ENCODE measurements around the gene ZC3H6. TPM values are rescaled to one million over a fixed set of nuclear protein-coding genes. Genes with fewer than 3 reads are reported as not detected.
A peak's percentile ranks its signal among the peaks of the same experiment; 100 is the strongest.

The ZC3H6 gene
- total and polyA plus RNA-seq, 2 donors (not counting 1 experiment from before 2014, with no cell fraction given): 1.7 to 6.6 TPM

DNA sequence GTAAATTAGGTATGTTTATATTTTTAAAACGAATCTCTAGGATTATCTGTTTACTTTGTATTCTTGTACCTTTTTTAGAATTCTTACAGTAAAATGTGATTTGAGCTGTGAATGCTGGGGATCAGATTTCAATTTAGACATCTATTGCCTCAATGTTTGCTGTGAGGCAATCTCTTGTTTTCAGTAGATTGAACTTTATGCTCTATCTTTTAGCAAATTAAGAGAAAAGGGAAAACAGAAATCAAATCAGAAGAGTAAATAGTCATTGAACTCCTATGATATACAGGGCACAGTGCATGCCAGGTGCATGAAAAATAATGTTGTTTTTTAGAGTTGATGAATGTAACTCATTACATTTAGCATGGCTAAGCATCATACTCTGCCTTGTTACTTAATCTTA is 39.5 kb downstream of the ZC3H6 start:
- no peak for TF ChIP-seq EZH2 (IDR thresholded peaks at IDR 0.05; ENCODE audit: low read length, missing control alignments)
- TF ChIP-seq, protein P1, sequence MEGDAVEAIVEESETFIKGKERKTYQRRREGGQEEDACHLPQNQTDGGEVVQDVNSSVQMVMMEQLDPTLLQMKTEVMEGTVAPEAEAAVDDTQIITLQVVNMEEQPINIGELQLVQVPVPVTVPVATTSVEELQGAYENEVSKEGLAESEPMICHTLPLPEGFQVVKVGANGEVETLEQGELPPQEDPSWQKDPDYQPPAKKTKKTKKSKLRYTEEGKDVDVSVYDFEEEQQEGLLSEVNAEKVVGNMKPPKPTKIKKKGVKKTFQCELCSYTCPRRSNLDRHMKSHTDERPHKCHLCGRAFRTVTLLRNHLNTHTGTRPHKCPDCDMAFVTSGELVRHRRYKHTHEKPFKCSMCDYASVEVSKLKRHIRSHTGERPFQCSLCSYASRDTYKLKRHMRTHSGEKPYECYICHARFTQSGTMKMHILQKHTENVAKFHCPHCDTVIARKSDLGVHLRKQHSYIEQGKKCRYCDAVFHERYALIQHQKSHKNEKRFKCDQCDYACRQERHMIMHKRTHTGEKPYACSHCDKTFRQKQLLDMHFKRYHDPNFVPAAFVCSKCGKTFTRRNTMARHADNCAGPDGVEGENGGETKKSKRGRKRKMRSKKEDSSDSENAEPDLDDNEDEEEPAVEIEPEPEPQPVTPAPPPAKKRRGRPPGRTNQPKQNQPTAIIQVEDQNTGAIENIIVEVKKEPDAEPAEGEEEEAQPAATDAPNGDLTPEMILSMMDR (conservative IDR thresholded peaks at IDR 0.05 in 1 of 2, IDR thresholded peaks at IDR 0.05 in 1 of 2; ENCODE audit: low read depth in 1 of 2, low read length in 2 of 2): no peak
- Histone ChIP-seq H3K4me2 (ENCODE audit: extremely low read depth, insufficient read depth, low read length) (no peak overlapping the region), H3K4me1 (ENCODE audit: control insufficient read depth, extremely low read depth, insufficient read depth, low read length) (peaks cover 2% of the 10 kb centered on the region), H3K4me3 (replicated peaks in 1 of 4; ENCODE audit: control extremely low read depth in 1 of 4, insufficient read depth in 1 of 4, low read depth in 3 of 4, low read length in 4 of 4) (no peak overlapping the region), H3K9ac (ENCODE audit: insufficient read depth, low read length) (no peak overlapping the region), H3K79me2 (ENCODE audit: control insufficient read depth, insufficient read depth, low read length) (no peaks in the 10 kb centered on the region), H3K27ac (ENCODE audit: insufficient read depth, low read length) (no peak overlapping the region), H3K9me3 (ENCODE audit: control insufficient read depth, insufficient read depth, low read depth, low read length) (no peaks in the 10 kb centered on the region), H3K27me3 (ENCODE audit: control insufficient read depth, insufficient read depth, low read length) (no peaks in the 10 kb centered on the region), H4K20me1 (ENCODE audit: control insufficient read depth, extremely low read depth, insufficient read depth, low read length) (no peaks in the 10 kb centered on the region), H2AFZ (ENCODE audit: low read length) (no peak overlapping the region), H3K36me3 (ENCODE audit: control insufficient read depth, insufficient read depth, low read length) (no peaks in the 10 kb centered on the region)
- DNase-seq (ENCODE audit: low read depth in 2 of 2): peak in 1 of 2 donors; percentile 22

DNA sequence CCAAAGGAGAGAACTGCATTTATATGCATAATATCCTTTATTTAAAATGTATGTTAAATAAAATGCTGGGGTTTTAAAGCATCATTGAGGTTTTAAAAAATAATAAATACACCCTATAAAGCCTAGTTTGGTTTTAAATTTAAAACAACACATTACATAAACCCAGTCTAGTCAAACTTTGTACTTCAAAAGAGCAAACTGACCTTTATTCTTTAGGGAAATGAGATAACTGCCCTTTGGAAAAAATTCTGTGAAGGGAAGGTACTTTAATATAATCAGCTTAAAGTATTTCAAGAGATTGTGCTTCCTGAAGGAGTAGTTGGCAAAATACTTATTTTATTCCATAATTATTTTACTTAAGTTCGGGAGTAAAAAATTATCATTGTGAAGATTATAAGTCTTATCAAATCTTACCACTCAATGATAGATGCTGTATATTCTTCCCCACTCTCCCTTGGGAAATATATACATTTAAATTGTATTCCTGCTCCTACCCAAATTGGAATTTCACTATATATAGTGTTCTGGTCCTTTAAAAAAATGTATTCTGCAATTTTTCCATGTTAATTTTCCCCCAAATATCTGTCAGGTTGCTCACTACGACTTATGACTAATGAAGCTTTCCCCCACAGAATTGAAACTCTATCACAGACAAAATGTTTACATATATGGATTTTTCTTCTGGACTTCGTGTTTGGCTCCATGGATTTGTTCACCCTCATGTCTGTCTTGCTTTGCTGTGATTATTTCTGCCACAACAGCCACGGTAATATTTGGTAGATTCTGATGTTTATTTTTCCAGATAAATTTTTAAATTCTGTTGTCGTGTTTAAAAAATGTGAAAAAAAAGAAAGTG is 42.1 kb downstream of the ZC3H6 start:
- no peak for TF ChIP-seq EZH2 (IDR thresholded peaks at IDR 0.05; ENCODE audit: low read length, missing control alignments)
- H4K20me1 ChIP-seq (ENCODE audit: control insufficient read depth, extremely low read depth, insufficient read depth, low read length): no peaks in the 10 kb centered on the region
- H3K27me3 ChIP-seq (ENCODE audit: control insufficient read depth, insufficient read depth, low read length): no peaks in the 10 kb centered on the region
- H3K9ac ChIP-seq (ENCODE audit: insufficient read depth, low read length): no peak overlapping the region
- no peaks in the 10 kb centered on the region for H3K36me3 ChIP-seq (ENCODE audit: control insufficient read depth, insufficient read depth, low read length)
- H2AFZ ChIP-seq (ENCODE audit: low read length): no peak overlapping the region
- H3K4me3 ChIP-seq (replicated peaks in 1 of 4; ENCODE audit: control extremely low read depth in 1 of 4, insufficient read depth in 1 of 4, low read depth in 3 of 4, low read length in 4 of 4): no peak overlapping the region
- DNase-seq (ENCODE audit: low read depth in 2 of 2): peak; percentile 27 to 28
- no peaks in the 10 kb centered on the region for H3K79me2 ChIP-seq (ENCODE audit: control insufficient read depth, insufficient read depth, low read length)
- no peaks in the 10 kb centered on the region for H3K9me3 ChIP-seq (ENCODE audit: control insufficient read depth, insufficient read depth, low read depth, low read length)
- H3K4me2 ChIP-seq (ENCODE audit: extremely low read depth, insufficient read depth, low read length): peak overlapping the region; percentile 40
- no peak overlapping the region for H3K27ac ChIP-seq (ENCODE audit: insufficient read depth, low read length)
- H3K4me1 ChIP-seq (ENCODE audit: control insufficient read depth, extremely low read depth, insufficient read depth, low read length): peaks cover 2% of the 10 kb centered on the region

DNA sequence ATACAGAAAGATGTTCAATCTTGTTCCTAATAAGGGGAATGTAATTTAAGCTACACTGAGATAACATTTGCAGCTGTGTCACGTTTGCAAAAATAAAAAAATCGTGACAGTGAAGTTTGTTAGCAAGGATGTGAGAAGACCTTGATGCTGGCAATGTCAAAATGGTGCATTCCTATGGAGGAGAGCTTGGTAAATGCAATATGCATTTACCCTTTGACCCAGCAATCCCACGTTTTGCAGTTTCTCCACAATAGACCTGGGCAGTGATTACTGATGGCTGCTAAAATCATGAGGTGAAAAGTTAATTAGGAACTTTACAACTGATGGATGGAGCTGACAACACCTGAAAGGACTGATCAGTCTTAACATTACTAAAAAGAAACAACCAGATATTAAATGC is 43.1 kb downstream of the ZC3H6 start:
- Histone ChIP-seq H3K4me1 (ENCODE audit: control insufficient read depth, extremely low read depth, insufficient read depth, low read length) (peaks cover 2% of the 10 kb centered on the region), H3K9me3 (ENCODE audit: control insufficient read depth, insufficient read depth, low read depth, low read length) (no peaks in the 10 kb centered on the region), H2AFZ (ENCODE audit: low read length) (no peak overlapping the region), H3K79me2 (ENCODE audit: control insufficient read depth, insufficient read depth, low read length) (no peaks in the 10 kb centered on the region), H4K20me1 (ENCODE audit: control insufficient read depth, extremely low read depth, insufficient read depth, low read length) (no peaks in the 10 kb centered on the region), H3K4me3 (replicated peaks in 1 of 4; ENCODE audit: control extremely low read depth in 1 of 4, insufficient read depth in 1 of 4, low read depth in 3 of 4, low read length in 4 of 4) (no peak overlapping the region), H3K9ac (ENCODE audit: insufficient read depth, low read length) (no peak overlapping the region), H3K4me2 (ENCODE audit: extremely low read depth, insufficient read depth, low read length) (no peak overlapping the region), H3K27me3 (ENCODE audit: control insufficient read depth, insufficient read depth, low read length) (no peaks in the 10 kb centered on the region), H3K27ac (ENCODE audit: insufficient read depth, low read length) (no peak overlapping the region), H3K36me3 (ENCODE audit: control insufficient read depth, insufficient read depth, low read length) (no peaks in the 10 kb centered on the region)
- TF ChIP-seq, protein P1 (conservative IDR thresholded peaks at IDR 0.05 in 1 of 2, IDR thresholded peaks at IDR 0.05 in 1 of 2; ENCODE audit: low read depth in 1 of 2, low read length in 2 of 2): no peak
- no peak for TF ChIP-seq EZH2 (IDR thresholded peaks at IDR 0.05; ENCODE audit: low read length, missing control alignments)
- no peak for DNase-seq (ENCODE audit: low read depth in 2 of 2)

Measured in fibroblast of lung (primary cell).